PC-3 (cell line): ENCODE measurements around the gene ATP6V1E1.

ENCODE experiments used
- EZH2 ChIP-seq: fragments of 300-600 bp; sonication (generic); IDR thresholded peaks from one replicate; pipeline ENCODE4 v1.6.1; 2017; ENCODE audit warnings: antibody characterized with exemption, mild to moderate bottlenecking, low read length; ENCODE audit not compliant: unreplicated experiment
- TF ChIP-seq, protein P1 (sequence below): fragments of 300-600 bp; sonication (generic); conservative IDR thresholded peaks from 2 replicates; pipeline ENCODE4 v1.5.1; 2017; ENCODE audit warnings: antibody characterized with exemption, low read depth, mild to moderate bottlenecking, low read length

- TF ChIP-seq EZH2, result no peak
- TF ChIP-seq, protein P1, sequence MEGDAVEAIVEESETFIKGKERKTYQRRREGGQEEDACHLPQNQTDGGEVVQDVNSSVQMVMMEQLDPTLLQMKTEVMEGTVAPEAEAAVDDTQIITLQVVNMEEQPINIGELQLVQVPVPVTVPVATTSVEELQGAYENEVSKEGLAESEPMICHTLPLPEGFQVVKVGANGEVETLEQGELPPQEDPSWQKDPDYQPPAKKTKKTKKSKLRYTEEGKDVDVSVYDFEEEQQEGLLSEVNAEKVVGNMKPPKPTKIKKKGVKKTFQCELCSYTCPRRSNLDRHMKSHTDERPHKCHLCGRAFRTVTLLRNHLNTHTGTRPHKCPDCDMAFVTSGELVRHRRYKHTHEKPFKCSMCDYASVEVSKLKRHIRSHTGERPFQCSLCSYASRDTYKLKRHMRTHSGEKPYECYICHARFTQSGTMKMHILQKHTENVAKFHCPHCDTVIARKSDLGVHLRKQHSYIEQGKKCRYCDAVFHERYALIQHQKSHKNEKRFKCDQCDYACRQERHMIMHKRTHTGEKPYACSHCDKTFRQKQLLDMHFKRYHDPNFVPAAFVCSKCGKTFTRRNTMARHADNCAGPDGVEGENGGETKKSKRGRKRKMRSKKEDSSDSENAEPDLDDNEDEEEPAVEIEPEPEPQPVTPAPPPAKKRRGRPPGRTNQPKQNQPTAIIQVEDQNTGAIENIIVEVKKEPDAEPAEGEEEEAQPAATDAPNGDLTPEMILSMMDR, result no peak
Observed at GRCh38 chr22:17597217-17597616, 31.3 kb downstream of the ATP6V1E1 start.
